BJ (cell line): ENCODE results near the gene COP1. TPM values are rescaled to one million over a fixed set of nuclear protein-coding genes. Genes with fewer than 3 reads are reported as not detected.

Source experiments
- CTCF ChIA-PET: fragments of 350-600 bp; formaldehyde crosslinking; extraction: SDS; loops from one replicate; lab custom pipeline; 2021; ENCODE audit warnings: antibody characterized with exemption, inconsistent platforms; lab: Yijun Ruan, JAX
- POLR2A ChIA-PET: fragments of 300-600 bp; sonication (Branson Sonifier 250); formaldehyde crosslinking; extraction: SDS; loops from one replicate; lab custom pipeline; 2021; ENCODE audit warnings: antibody characterized with exemption; lab: Charles Lee
- DNase-seq: peaks from one replicate; pipeline ENCODE4 v3.0.0-alpha.2; 2011; ENCODE audit warnings: low read depth
- H3K27me3 ChIP-seq: 2 replicates; pipeline ENCODE4 v1.6.0; 2011; ENCODE audit warnings: low read length; ENCODE audit not compliant: control insufficient read depth, insufficient read depth
- H3K36me3 ChIP-seq: 2 replicates; pipeline ENCODE4 v1.5.1; 2011; ENCODE audit warnings: low read length; ENCODE audit not compliant: control insufficient read depth, insufficient read depth
- H3K4me3 ChIP-seq: 2 replicates; pipeline ENCODE4 v1.5.1; 2011; ENCODE audit warnings: low read depth, mild to moderate bottlenecking, control low read depth, low read length
- polyA plus RNA-seq: library from polyadenylated mRNA; depleted of rRNA; stranded (reverse); fragments of >200 nt; gene quantifications from 2 replicates; pipeline ENCODE4 v1.2.3, GENCODE V29; 2011
- TF ChIP-seq, protein P1 (sequence below): IDR thresholded peaks from 2 replicates; pipeline ENCODE4 v1.5.1; 2011; ENCODE audit warnings: low read depth, mild to moderate bottlenecking, control low read depth, inconsistent platforms, low read length, moderate library complexity; ENCODE audit not compliant: insufficient read depth

The COP1 gene
- polyA plus RNA-seq, 1 experiment = 14.8 TPM

DNA sequence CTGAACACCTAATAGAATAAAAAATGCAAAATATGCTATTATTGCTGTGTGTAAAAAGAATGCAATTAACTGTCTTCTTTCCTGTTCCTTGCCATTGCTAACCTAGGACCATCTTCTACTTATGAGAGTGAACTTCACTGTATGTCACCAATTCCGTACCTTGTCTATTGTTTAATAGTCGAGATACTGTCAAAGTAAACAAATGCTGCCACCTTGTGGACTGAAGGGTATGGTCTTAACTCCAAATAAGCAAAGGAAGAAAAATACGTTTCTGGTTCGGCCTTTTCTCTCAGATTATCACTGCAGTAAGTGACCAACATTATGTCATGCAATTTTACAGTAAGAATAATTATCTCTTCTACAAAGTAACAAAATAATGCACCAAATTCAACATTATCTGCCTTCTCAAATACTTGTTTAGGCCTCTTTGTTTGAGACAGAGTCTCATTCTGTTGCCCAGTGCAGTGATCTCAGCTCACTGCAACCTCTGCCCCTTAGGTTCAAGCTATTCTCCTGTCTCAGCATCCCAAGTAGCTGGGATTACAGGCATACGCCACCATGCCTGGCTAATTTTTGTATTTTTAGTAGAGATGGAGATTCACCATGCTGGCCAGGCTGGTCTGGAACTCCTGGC lies 133.4 kb downstream of the COP1 start:
- Histone ChIP-seq H3K36me3 (no peaks in the 10 kb centered on the region), H3K27me3 (no peaks in the 10 kb centered on the region), H3K4me3 (no peak overlapping the region)
- POLR2A ChIA-PET = no interaction called here
- DNase-seq = peak; percentile 6
- TF ChIP-seq, protein P1, sequence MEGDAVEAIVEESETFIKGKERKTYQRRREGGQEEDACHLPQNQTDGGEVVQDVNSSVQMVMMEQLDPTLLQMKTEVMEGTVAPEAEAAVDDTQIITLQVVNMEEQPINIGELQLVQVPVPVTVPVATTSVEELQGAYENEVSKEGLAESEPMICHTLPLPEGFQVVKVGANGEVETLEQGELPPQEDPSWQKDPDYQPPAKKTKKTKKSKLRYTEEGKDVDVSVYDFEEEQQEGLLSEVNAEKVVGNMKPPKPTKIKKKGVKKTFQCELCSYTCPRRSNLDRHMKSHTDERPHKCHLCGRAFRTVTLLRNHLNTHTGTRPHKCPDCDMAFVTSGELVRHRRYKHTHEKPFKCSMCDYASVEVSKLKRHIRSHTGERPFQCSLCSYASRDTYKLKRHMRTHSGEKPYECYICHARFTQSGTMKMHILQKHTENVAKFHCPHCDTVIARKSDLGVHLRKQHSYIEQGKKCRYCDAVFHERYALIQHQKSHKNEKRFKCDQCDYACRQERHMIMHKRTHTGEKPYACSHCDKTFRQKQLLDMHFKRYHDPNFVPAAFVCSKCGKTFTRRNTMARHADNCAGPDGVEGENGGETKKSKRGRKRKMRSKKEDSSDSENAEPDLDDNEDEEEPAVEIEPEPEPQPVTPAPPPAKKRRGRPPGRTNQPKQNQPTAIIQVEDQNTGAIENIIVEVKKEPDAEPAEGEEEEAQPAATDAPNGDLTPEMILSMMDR = peak; percentile 59
- CTCF ChIA-PET = interaction anchor here (1.0 to 1.4 kb wide), 4 partner anchors 9 to 592 kb away, joined by 3 to 5 read pairs (median 3); no protein-coding TSS in a partner anchor

DNA sequence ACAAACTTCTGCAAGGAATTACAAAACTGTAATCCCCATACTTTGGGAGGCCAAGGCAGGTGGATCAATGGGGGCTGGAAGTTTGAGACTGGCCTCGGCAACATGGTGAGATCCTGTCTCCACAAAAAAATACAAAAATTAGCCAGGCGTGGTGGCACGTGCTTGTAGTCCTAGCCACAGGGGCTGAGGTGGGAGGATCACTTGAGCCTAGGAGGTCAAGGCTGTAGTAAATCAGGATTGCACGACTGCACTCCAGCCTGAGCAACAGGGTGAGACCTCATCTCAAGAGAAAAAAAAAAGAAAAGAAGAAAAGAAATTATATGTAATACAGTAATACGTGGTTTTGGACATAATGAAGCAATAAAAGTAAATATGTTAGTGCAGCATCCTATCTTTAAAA lies 138.2 kb downstream of the COP1 start:
- POLR2A ChIA-PET = no interaction called here
- no peak for DNase-seq
- TF ChIP-seq, protein P1 = no peak
- Histone ChIP-seq H3K4me3 (no peak overlapping the region), H3K36me3 (no peaks in the 10 kb centered on the region), H3K27me3 (no peaks in the 10 kb centered on the region)
- CTCF ChIA-PET = no interaction called here

DNA sequence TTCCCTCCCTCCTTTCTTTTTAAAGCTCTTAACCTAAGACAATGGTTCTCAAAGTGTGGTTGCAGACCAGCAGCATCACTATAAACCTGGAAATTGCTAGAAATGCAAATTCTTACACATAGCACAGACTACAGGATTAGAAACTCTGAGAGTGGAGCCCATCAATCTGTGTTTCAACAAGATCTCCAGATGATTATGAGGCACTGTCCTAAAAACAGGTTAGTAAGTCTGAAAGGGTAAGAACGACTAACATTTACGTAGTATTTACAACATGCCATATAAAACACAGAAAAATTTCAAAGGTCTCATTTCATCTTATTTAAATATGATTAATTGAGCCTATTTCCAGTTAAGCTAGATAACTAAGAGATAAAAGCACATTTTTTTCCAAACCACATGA lies 138.8 kb downstream of the COP1 start:
- Histone ChIP-seq H3K27me3 (no peaks in the 10 kb centered on the region), H3K36me3 (no peaks in the 10 kb centered on the region), H3K4me3 (no peak overlapping the region)
- TF ChIP-seq, protein P1 = no peak
- DNase-seq = no peak
- POLR2A ChIA-PET = no interaction called here
- CTCF ChIA-PET = interaction anchor here (0.6 kb wide), 1 partner anchor 116 kb away, joined by 3 read pairs; no protein-coding TSS in a partner anchor

DNA sequence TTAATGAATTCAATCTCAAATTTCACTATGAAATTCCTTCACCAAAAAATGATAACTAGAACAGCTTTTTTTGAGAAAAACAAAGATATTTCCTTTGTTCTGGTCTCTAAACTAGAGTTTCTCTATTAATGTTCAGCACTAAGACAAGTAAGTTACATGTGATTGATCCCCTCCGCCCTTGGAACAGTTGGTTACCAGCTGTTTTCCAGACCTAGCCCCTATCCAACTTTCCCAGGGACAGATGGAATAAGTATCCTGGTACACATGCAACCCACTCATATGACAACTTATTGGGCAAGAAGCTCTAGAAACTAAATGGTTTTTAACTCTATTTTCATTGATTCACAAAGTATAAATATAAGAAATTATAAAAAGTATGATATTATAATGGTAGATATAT lies 140.4 kb downstream of the COP1 start:
- POLR2A ChIA-PET = no interaction called here
- Histone ChIP-seq H3K36me3 (no peaks in the 10 kb centered on the region), H3K4me3 (no peak overlapping the region), H3K27me3 (no peaks in the 10 kb centered on the region)
- no peak for DNase-seq
- CTCF ChIA-PET = interaction anchor here (1.1 kb wide), 1 partner anchor 15 kb away, joined by 3 read pairs; no protein-coding TSS in a partner anchor
- TF ChIP-seq, protein P1 = no peak

DNA sequence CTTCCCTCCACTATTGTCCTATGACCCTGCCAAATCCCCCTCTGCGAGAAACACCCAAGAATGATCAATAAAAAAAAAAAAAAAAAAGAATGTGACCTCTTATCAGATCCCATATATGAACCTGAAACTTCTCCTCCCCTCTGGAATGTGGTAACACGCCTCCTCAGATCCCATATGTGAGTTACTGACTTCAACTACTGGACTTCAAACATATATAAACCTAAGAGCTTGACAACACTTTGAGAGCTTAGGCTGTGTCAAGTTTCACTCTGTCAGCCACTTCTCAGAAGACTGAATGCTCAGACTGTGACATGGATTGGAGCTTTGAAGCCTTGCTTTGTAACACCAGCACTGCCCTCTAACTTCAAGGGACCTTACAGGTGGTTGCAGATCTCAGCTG lies 148.4 kb downstream of the COP1 start:
- Histone ChIP-seq H3K27me3 (no peaks in the 10 kb centered on the region), H3K4me3 (no peak overlapping the region), H3K36me3 (no peaks in the 10 kb centered on the region)
- DNase-seq = no peak
- TF ChIP-seq, protein P1 = no peak
- ChIA-PET POLR2A (no interaction called here), CTCF (no interaction called here)
